H1 (cell line): ENCODE results near the gene CPLANE2. TPM values are rescaled to one million over a fixed set of nuclear protein-coding genes. Genes with fewer than 3 reads are reported as not detected.

ENCODE experiments used
- CTCF ChIA-PET: fragments of 300-600 bp; sonication (Branson Sonifier 250); formaldehyde crosslinking; loops from one replicate; lab custom pipeline; 2021; ENCODE audit not compliant: partially characterized antibody; lab: Charles Lee
- POLR2A ChIA-PET: fragments of 300-600 bp; sonication (Branson Sonifier 250); formaldehyde crosslinking; loops from one replicate; lab custom pipeline; 2021; ENCODE audit warnings: inconsistent platforms; ENCODE audit not compliant: partially characterized antibody; lab: Charles Lee
- DNase-seq, 2 experiments: peaks; one replicate each; pipeline versions ENCODE4 v3.0.0 to v3.0.0-alpha.2; 2010 to 2022; ENCODE audit warnings: low spot score in 2 of 2, low read depth in 1 of 2, mixed read lengths in 1 of 2
- FAIRE-seq: peaks from 2 replicates; lab custom pipeline; 2011; peaks lifted over from hg19 to GRCh38; lab: Jason Lieb, UNC
- H2AFZ ChIP-seq: 2 replicates; pipeline ENCODE4 v1.8.1; 2012; ENCODE audit warnings: low read length, inconsistent platforms
- H2AK5ac ChIP-seq: 2 replicates; pipeline ENCODE4 v1.6.1; 2013; ENCODE audit warnings: low read depth, low read length
- H2BK120ac ChIP-seq: replicated peaks from 2 replicates; pipeline ENCODE3; 2013; ENCODE audit warnings: low read depth, low read length, inconsistent platforms
- H2BK12ac ChIP-seq: 2 replicates; pipeline ENCODE4 v1.6.1; 2013; ENCODE audit warnings: low read depth, low read length
- H2BK15ac ChIP-seq: 2 replicates; pipeline ENCODE4 v1.6.1; 2013; ENCODE audit warnings: low read length
- H2BK20ac ChIP-seq: 2 replicates; pipeline ENCODE4 v1.6.1; 2013; ENCODE audit warnings: low read length
- H2BK5ac ChIP-seq: 2 replicates; pipeline ENCODE4 v1.6.1; 2013; ENCODE audit warnings: low read depth, low read length
- H3K14ac ChIP-seq: 2 replicates; pipeline ENCODE4 v1.6.1; 2013; ENCODE audit warnings: inconsistent platforms; ENCODE audit not compliant: insufficient read length
- H3K18ac ChIP-seq: 2 replicates; pipeline ENCODE4 v1.6.1; 2013; ENCODE audit warnings: low read length; ENCODE audit errors: extremely low read depth
- H3K23ac ChIP-seq: 2 replicates; pipeline ENCODE4 v1.6.1; 2013; ENCODE audit warnings: inconsistent platforms; ENCODE audit not compliant: insufficient read length
- H3K23me2 ChIP-seq: 2 replicates; pipeline ENCODE4 v1.6.1; 2013; ENCODE audit warnings: low read depth, low read length
- H3K27ac ChIP-seq: 2 replicates; pipeline ENCODE4 v1.6.1; 2011; ENCODE audit warnings: low read depth, low read length, inconsistent platforms
- H3K27me3 ChIP-seq, 4 experiments: replicated peaks in 1 of 4; 1 replicate in 1 of 4; 2 replicates in 3 of 4; pipeline versions ENCODE4 v1.6.1 to v1.8.1; 2011 to 2013; ENCODE audit warnings: low read length in 3 of 4, mild to moderate bottlenecking in 3 of 4, inconsistent platforms in 2 of 4, mixed read lengths in 2 of 4, moderate library complexity in 1 of 4; ENCODE audit not compliant: control insufficient read depth in 3 of 4, insufficient read depth in 3 of 4; ENCODE audit errors: extremely low read depth in 1 of 4
- H3K36me3 ChIP-seq, 4 experiments: 2 replicates each; pipeline versions ENCODE4 v1.6.1 to v1.8.1; 2011 to 2013; ENCODE audit warnings: mild to moderate bottlenecking in 4 of 4, low read length in 3 of 4, moderate library complexity in 2 of 4, control low read depth in 1 of 4, inconsistent platforms in 1 of 4; ENCODE audit not compliant: insufficient read depth in 4 of 4, control insufficient read depth in 2 of 4
- H3K4ac ChIP-seq: replicated peaks from 2 replicates; pipeline ENCODE3; 2013; ENCODE audit warnings: low read length, low read depth, mixed read lengths, inconsistent platforms; ENCODE audit not compliant: insufficient read length
- H3K4me1 ChIP-seq, 4 experiments: replicated peaks in 1 of 4; 1 replicate in 1 of 4; 2 replicates in 3 of 4; pipeline versions ENCODE4 v1.6.1 to v1.8.1; 2011 to 2013; ENCODE audit warnings: low read length in 3 of 4, inconsistent platforms in 2 of 4, mixed read lengths in 1 of 4; ENCODE audit not compliant: insufficient read depth in 4 of 4, control insufficient read depth in 3 of 4
- H3K4me2 ChIP-seq, 2 experiments: 2 replicates each; pipeline versions ENCODE4 v1.6.1 to v1.8.1; 2011 to 2013; ENCODE audit warnings: low read depth in 2 of 2, low read length in 2 of 2, control low read depth in 1 of 2, inconsistent platforms in 1 of 2, mild to moderate bottlenecking in 1 of 2; ENCODE audit not compliant: insufficient read depth in 1 of 2
- H3K4me3 ChIP-seq, 4 experiments: fragments of 200-600, 300-600 bp in 1 of 4; sonication (generic), shearing (Covaris generic), sonication (Bioruptor Twin) in 1 of 4; 2 replicates each; pipeline versions ENCODE4 v1.5.1 to v1.8.1; 2011 to 2016; ENCODE audit warnings: low read length in 4 of 4, low read depth in 3 of 4, control low read depth in 2 of 4, inconsistent platforms in 2 of 4, mild to moderate bottlenecking in 2 of 4, mixed read lengths in 1 of 4, moderate library complexity in 1 of 4; ENCODE audit not compliant: insufficient read depth in 2 of 4; ENCODE audit errors: extremely low read depth in 1 of 4
- H3K56ac ChIP-seq: replicated peaks from 2 replicates; pipeline ENCODE3; 2013; ENCODE audit warnings: low read depth, mild to moderate bottlenecking, mixed read lengths, low read length, inconsistent platforms; ENCODE audit not compliant: insufficient read length
- H3K79me1 ChIP-seq: 2 replicates; pipeline ENCODE4 v1.6.1; 2013; ENCODE audit warnings: low read depth, low read length, control low read depth
- H3K79me2 ChIP-seq, 2 experiments: 2 replicates each; pipeline versions ENCODE4 v1.6.1 to v1.8.1; 2012 to 2013; ENCODE audit warnings: low read length in 2 of 2, mild to moderate bottlenecking in 2 of 2, inconsistent platforms in 1 of 2; ENCODE audit not compliant: insufficient read depth in 2 of 2, control insufficient read depth in 1 of 2
- H3K9ac ChIP-seq, 4 experiments: replicated peaks in 1 of 4; 1 replicate in 1 of 4; 2 replicates in 3 of 4; pipeline versions ENCODE4 v1.6.1 to v1.8.1; 2011 to 2013; ENCODE audit warnings: low read depth in 3 of 4, low read length in 3 of 4, control low read depth in 2 of 4, mild to moderate bottlenecking in 2 of 4, moderate library complexity in 2 of 4, inconsistent platforms in 1 of 4; ENCODE audit errors: extremely low read depth in 1 of 4
- H3K9me3 ChIP-seq, 2 experiments: 2 replicates each; pipeline versions ENCODE4 v1.6.1 to v1.8.1; 2012 to 2013; ENCODE audit warnings: mild to moderate bottlenecking in 2 of 2, moderate library complexity in 2 of 2, control low read depth in 1 of 2, inconsistent platforms in 1 of 2, low read depth in 1 of 2, low read length in 1 of 2, mixed read lengths in 1 of 2; ENCODE audit not compliant: insufficient read depth in 2 of 2
- H4K20me1 ChIP-seq, 2 experiments: replicated peaks in 1 of 2; 2 replicates each; pipeline versions ENCODE3 to v1.8.1; 2011 to 2013; ENCODE audit warnings: inconsistent platforms in 2 of 2, low read length in 2 of 2, mild to moderate bottlenecking in 1 of 2; ENCODE audit not compliant: insufficient read depth in 2 of 2, control insufficient read depth in 1 of 2
- H4K5ac ChIP-seq: 2 replicates; pipeline ENCODE4 v1.6.1; 2013; ENCODE audit warnings: low read length, low read depth, mixed read lengths, inconsistent platforms; ENCODE audit not compliant: insufficient read length
- H4K8ac ChIP-seq: 2 replicates; pipeline ENCODE4 v1.8.0; 2013; ENCODE audit warnings: mild to moderate bottlenecking, moderate library complexity, low read length, inconsistent platforms; ENCODE audit not compliant: insufficient read depth; ENCODE audit errors: extremely low read depth
- H4K91ac ChIP-seq: replicated peaks from 2 replicates; pipeline ENCODE3; 2013; ENCODE audit warnings: low read length, mixed read lengths, inconsistent platforms; ENCODE audit not compliant: insufficient read length
- HDAC6 ChIP-seq: IDR thresholded peaks from one replicate; pipeline ENCODE4 v1.7.1; 2012; ENCODE audit warnings: low read depth, mild to moderate bottlenecking, inconsistent platforms, low read length, moderate library complexity
- RAD21 ChIP-seq, 2 experiments: IDR thresholded peaks in 1 of 2; conservative IDR thresholded peaks in 1 of 2; 2 replicates each; pipeline ENCODE4 v1.6.1; 2011; ENCODE audit warnings: low read depth in 2 of 2, low read length in 2 of 2, improper control_type of control experiment in 1 of 2, inconsistent platforms in 1 of 2, mild to moderate bottlenecking in 1 of 2, moderate library complexity in 1 of 2
- TAF7 ChIP-seq: optimal IDR thresholded peaks from 2 replicates; pipeline ENCODE3; 2011; ENCODE audit warnings: low read depth, mild to moderate bottlenecking, inconsistent platforms, low read length, moderate library complexity, borderline replicate concordance
- WGBS, 2 experiments: shearing (Covaris generic) in 1 of 2; methylation state at CpG; one replicate each; pipeline versions ENCODE4 v1.1.6 to v1.1.7; 2013 to 2015; ENCODE audit warnings: low lambda C conversion rate in 2 of 2, mixed read lengths in 2 of 2, inconsistent platforms in 1 of 2, low coverage in 1 of 2, missing lambda C conversion rate in 1 of 2; ENCODE audit not compliant: insufficient replicate concordance in 2 of 2, insufficient coverage in 1 of 2, insufficient read length in 1 of 2; ENCODE audit errors: extremely low coverage in 1 of 2, missing lambda C conversion rate in 1 of 2; 5-methylcytosine and 5-hydroxymethylcytosine counted together
- polyA plus RNA-seq, 7 experiments: library from polyadenylated mRNA; depleted of rRNA in 3 of 7; stranded (reverse) in 5 of 7; unstranded in 2 of 7; fragments of >200 nt in 5 of 7; fragments of 200-250 nt in 2 of 7; gene quantifications; 1 replicate in 5 of 7; 2 replicates in 1 of 7; 4 replicates in 1 of 7; pipeline versions ENCODE4 v1.2.1 to v1.2.3, GENCODE V29; 2011 to 2013; ENCODE audit warnings: missing spikeins in 2 of 7, mixed read lengths in 2 of 7
- total RNA-seq: library from RNA; stranded (reverse); fragmentation: NEBNext Ultra II Directional; extraction: Animal tissue kit (Norgen Biotek cat#: 25700); gene quantifications from 2 replicates; pipeline ENCODE4 v1.2.1, GENCODE V29; 2021

The CPLANE2 gene
- total and polyA plus RNA-seq, 2 of the 8 experiments (the other 6 are each of a cell fraction or from before 2014, with no cell fraction given) = 2.3 to 2.5 TPM

DNA sequence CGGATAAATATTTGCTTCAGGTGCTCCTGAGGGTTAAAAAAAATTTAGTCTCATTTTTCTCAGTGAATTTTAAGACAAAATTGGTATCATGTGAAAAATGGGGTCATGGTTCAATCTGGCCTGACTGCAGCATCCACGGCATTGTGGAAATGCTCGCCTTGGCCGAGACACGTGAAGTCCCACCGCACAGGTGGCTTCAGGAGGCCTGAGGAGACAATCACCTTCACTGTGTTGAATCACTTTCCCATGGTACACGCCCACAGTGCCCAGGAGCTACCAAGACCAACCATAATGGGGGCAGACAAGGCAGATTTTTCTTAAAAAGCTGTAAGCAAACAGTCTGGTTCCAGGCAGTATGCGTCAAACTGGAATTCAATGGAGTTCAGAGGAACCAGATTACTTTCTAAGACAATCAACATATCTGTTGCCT, 11.0 kb upstream of the CPLANE2 start:
- no peak overlapping the region for H3K14ac ChIP-seq
- CTCF ChIA-PET = interaction anchor here (0.6 to 9.0 kb wide), 11 partner anchors 8 to 175 kb away, joined by 3 to 106 read pairs (median 4); partner anchors contain the start of genes CPLANE2 and FAM131C
- no peak overlapping the region for H3K4me2 ChIP-seq
- H3K4ac ChIP-seq = no peak overlapping the region
- H3K27ac ChIP-seq = no peak overlapping the region
- no peaks in the 10 kb centered on the region for H3K23me2 ChIP-seq
- 94% methylated on average over 8 of the region's 8 CpGs; no CpG with 5 or more reads in 1 of the 2 experiments for WGBS, 2 experiments
- no peak overlapping the region for H2BK20ac ChIP-seq
- no peak overlapping the region for H2AFZ ChIP-seq
- no peak overlapping the region for H2BK5ac ChIP-seq
- H3K18ac ChIP-seq = no peak overlapping the region
- POLR2A ChIA-PET = interaction anchor here (0.9 to 1.3 kb wide), 3 partner anchors 10 to 36 kb away, joined by 3 to 5 read pairs (median 3); partner anchors contain the start of gene ARHGEF19
- H4K20me1 ChIP-seq = peaks cover 3 to 5% of the 10 kb centered on the region in 2 experiments
- H3K4me1 ChIP-seq = 0 out of 7 replicates have a peak, but pooled peaks cover 0 to 3% (median 0%) of the 10 kb centered on the region in 4 experiments
- H2BK15ac ChIP-seq = no peak overlapping the region
- no peaks in the 10 kb centered on the region for H3K79me1 ChIP-seq
- no peak overlapping the region for H3K23ac ChIP-seq
- H3K56ac ChIP-seq = no peak overlapping the region
- no peak overlapping the region for H2BK12ac ChIP-seq
- H3K4me3 ChIP-seq = no peak overlapping the region
- H3K9ac ChIP-seq = no peak overlapping the region
- no peaks in the 10 kb centered on the region for H3K9me3 ChIP-seq
- peaks cover 2 to 20% (median 14%) of the 10 kb centered on the region in 4 experiments; a peak in 6 of 8 replicates for H3K36me3 ChIP-seq
- no peak overlapping the region for H4K8ac ChIP-seq
- H3K79me2 ChIP-seq = no peaks in the 10 kb centered on the region
- H2AK5ac ChIP-seq = no peak overlapping the region
- H4K5ac ChIP-seq = no peak overlapping the region
- H3K27me3 ChIP-seq = no peaks in the 10 kb centered on the region
- DNase-seq = no peak
- no peak overlapping the region for H2BK120ac ChIP-seq
- FAIRE-seq = no peak
- H4K91ac ChIP-seq = no peak overlapping the region
- TF ChIP-seq TAF7 (no peak), RAD21 (IDR thresholded peaks at IDR 0.05 in 1 of 2, conservative IDR thresholded peaks at IDR 0.05 in 1 of 2; ENCODE audit: low read depth in 2 of 2, low read length in 2 of 2) (no peak), HDAC6 (no peak)
